Keratinocyte (primary cell): ENCODE measurements around the gene KIAA1210.

ENCODE experiments used
- EZH2 ChIP-seq: IDR thresholded peaks from one replicate; pipeline ENCODE4 v1.6.1; 2012; ENCODE audit warnings: inconsistent platforms, mild to moderate bottlenecking, low read length, moderate library complexity
- TF ChIP-seq, protein P1 (sequence below), 3 experiments: IDR thresholded peaks in 1 of 3; conservative IDR thresholded peaks in 1 of 3; optimal IDR thresholded peaks in 1 of 3; 2 replicates in 2 of 3; 3 replicates in 1 of 3; pipeline versions ENCODE3 to v1.5.1; 2011; ENCODE audit warnings: low read length in 3 of 3, mild to moderate bottlenecking in 3 of 3, moderate library complexity in 2 of 3, control low read depth in 1 of 3, inconsistent platforms in 1 of 3; ENCODE audit not compliant: insufficient read depth in 2 of 3; ENCODE audit errors: extremely low read depth in 1 of 3

- TF ChIP-seq, protein P1, sequence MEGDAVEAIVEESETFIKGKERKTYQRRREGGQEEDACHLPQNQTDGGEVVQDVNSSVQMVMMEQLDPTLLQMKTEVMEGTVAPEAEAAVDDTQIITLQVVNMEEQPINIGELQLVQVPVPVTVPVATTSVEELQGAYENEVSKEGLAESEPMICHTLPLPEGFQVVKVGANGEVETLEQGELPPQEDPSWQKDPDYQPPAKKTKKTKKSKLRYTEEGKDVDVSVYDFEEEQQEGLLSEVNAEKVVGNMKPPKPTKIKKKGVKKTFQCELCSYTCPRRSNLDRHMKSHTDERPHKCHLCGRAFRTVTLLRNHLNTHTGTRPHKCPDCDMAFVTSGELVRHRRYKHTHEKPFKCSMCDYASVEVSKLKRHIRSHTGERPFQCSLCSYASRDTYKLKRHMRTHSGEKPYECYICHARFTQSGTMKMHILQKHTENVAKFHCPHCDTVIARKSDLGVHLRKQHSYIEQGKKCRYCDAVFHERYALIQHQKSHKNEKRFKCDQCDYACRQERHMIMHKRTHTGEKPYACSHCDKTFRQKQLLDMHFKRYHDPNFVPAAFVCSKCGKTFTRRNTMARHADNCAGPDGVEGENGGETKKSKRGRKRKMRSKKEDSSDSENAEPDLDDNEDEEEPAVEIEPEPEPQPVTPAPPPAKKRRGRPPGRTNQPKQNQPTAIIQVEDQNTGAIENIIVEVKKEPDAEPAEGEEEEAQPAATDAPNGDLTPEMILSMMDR (optimal IDR thresholded peaks at IDR 0.05 in 1 of 3, IDR thresholded peaks at IDR 0.05 in 1 of 3, conservative IDR thresholded peaks at IDR 0.05 in 1 of 3; ENCODE audit: extremely low read depth in 1 of 3, insufficient read depth in 2 of 3, low read length in 3 of 3), result peak; percentile 31 to 76 (median 57)
- no peak for TF ChIP-seq EZH2
Measured at GRCh38 chrX:119145241-119145653, 17.6 kb upstream of the KIAA1210 start.
